Peyer's patch (tissue), 4 donors: Measurements from ENCODE around the gene SALL4. TPM values are rescaled to one million over a fixed set of nuclear protein-coding genes. Genes with fewer than 3 reads are reported as not detected.

ENCODE experiments used
- DNase-seq, 3 donors: peaks; one replicate each; pipeline ENCODE4 v3.0.0-alpha.2; 2017 to 2019
- H3K27ac ChIP-seq, 4 donors: fragments of 200-600 bp; sonication (generic); one replicate each; pipeline ENCODE4 v1.5.1; 2016 to 2019
- H3K27me3 ChIP-seq, 2 donors: fragments of 200-600 bp; sonication (generic); one replicate each; pipeline ENCODE4 v1.5.1; 2019
- H3K36me3 ChIP-seq, 3 donors: fragments of 200-600 bp; sonication (generic); one replicate each; pipeline ENCODE4 v1.5.1; 2016 to 2019
- H3K4me1 ChIP-seq, 4 donors: fragments of 200-600 bp; sonication (generic); one replicate each; pipeline ENCODE4 v1.5.1; 2016 to 2019
- H3K4me3 ChIP-seq, 4 donors: fragments of 200-600 bp; sonication (generic); 1 replicate in 3 of 4; 2 replicates in 1 of 4; pipeline ENCODE4 v1.5.1; 2016 to 2019; ENCODE audit warnings: mild to moderate bottlenecking in 1 of 4
- H3K9me3 ChIP-seq, 4 donors: fragments of 200-600 bp; sonication (generic); one replicate each; pipeline ENCODE4 v1.5.1; 2016 to 2019; ENCODE audit warnings: mild to moderate bottlenecking in 1 of 4
- CTCF ChIP-seq, 6 experiments: fragments of 450-650 bp in 4 of 6; fragments of 200-600 bp in 2 of 6; sonication (generic) in 1 of 6; IDR thresholded peaks; one replicate each; pipeline ENCODE4 v1.5.1; 2017 to 2019; ENCODE audit warnings: antibody characterized with exemption in 6 of 6, mild to moderate bottlenecking in 3 of 6, moderate library complexity in 1 of 6
- POLR2A ChIP-seq, 2 donors: fragments of 450-650 bp; IDR thresholded peaks; one replicate each; pipeline ENCODE4 v1.5.1; 2017; ENCODE audit warnings: antibody characterized with exemption in 2 of 2, mild to moderate bottlenecking in 2 of 2, moderate library complexity in 2 of 2
- total RNA-seq, 4 donors: library from RNA; depleted of rRNA; stranded (reverse); fragments of >200 nt; gene quantifications; one replicate each; pipeline ENCODE4 v1.1.0, GENCODE V29; 2016

Gene SALL4
- total RNA-seq, 4 donors from 2014 or later: 1.7 to 13.2 TPM; not detected in 2

- Histone ChIP-seq H3K4me3 (no peak overlapping the region), H3K27me3 (no peaks in the 10 kb centered on the region), H3K27ac (peak overlapping the region in 3 of 4 donors; percentile 52 to 92 (median 81)), H3K36me3 (no peaks in the 10 kb centered on the region), H3K4me1 (peaks cover 0 to 31% (median 2%) of the 10 kb centered on the region in 4 donors), H3K9me3 (no peaks in the 10 kb centered on the region)
- TF ChIP-seq POLR2A (IDR thresholded peaks at IDR 0.05) (no peak), CTCF (IDR thresholded peaks at IDR 0.05) (no peak)
- no peak for DNase-seq
These were observed 51.4 kb downstream of the SALL4 start for GRCh38 chr20:51750770-51751388.

DNA sequence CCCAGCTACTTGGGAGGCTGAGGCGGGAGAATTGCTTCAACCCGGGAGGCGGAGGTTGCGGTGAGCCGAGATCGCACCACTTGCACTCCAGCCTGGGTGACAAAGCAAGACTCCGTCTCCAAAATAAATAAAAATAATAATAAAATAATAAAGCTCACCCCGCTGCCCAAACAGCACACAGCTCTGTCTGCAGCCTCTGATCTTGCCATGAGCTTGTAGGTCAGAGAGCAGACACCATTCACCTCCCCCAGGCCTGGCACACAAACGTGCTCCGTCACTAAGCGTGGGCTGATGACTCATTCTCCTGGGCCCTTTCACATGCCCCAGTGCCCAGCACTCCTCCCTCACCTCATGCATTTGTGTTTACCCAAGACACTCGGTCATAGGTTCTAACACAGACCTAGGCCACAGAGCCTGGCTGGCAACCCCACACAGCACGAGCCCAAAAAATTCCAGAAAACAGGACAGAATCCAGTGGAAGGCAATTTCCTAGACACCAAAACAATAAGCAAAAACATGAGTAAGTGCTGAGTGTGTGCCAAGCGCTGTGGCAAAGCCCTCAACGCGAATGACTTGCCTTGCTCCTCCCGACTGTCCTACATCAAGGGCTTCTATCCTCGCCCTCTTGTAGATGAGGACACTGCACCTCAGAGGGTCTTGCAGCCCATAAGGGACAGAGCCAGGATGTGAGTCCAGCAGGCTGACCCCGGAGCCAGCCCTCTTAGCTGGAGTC, 52.1 kb downstream of the SALL4 start:
- H3K27me3 ChIP-seq: no peaks in the 10 kb centered on the region
- H3K27ac ChIP-seq: peak overlapping the region in 3 of 4 donors; percentile 52 to 92 (median 81)
- no peaks in the 10 kb centered on the region for H3K36me3 ChIP-seq
- peak in 2 of 3 donors; percentile 90 for DNase-seq
- H3K4me1 ChIP-seq: peaks cover 0 to 31% (median 2%) of the 10 kb centered on the region in 4 donors
- TF ChIP-seq POLR2A (IDR thresholded peaks at IDR 0.05) (peak in 1 of 2 donors; percentile 11), CTCF (IDR thresholded peaks at IDR 0.05) (no peak)
- no peaks in the 10 kb centered on the region for H3K9me3 ChIP-seq
- peak overlapping the region in 1 of 4 donors; percentile 7 for H3K4me3 ChIP-seq

DNA sequence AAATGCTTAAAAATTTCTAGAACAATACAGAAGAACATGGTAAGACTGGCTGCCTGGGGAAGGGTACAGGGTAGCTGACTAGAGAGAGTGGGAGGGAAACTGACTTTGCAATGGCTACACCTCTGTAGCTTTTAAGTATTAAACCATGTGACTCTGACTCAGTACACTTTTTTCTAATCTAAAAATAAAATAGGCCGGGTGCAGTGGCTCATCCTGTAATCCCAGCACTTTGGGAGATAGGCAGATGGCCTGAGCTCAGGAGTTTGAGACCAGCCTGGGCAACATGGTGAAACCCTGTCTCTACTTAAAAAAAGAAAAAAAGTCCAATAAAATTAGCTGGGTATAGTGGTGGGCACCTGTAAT, 52.7 kb downstream of the SALL4 start:
- no peaks in the 10 kb centered on the region for H3K36me3 ChIP-seq
- H3K27ac ChIP-seq: peak overlapping the region in 3 of 4 donors; percentile 52 to 92 (median 81)
- no peaks in the 10 kb centered on the region for H3K9me3 ChIP-seq
- H3K4me1 ChIP-seq: peaks cover 0 to 31% (median 2%) of the 10 kb centered on the region in 4 donors
- TF ChIP-seq POLR2A (IDR thresholded peaks at IDR 0.05): no peak
- no peak for TF ChIP-seq CTCF (IDR thresholded peaks at IDR 0.05)
- H3K4me3 ChIP-seq: peak overlapping the region in 1 of 4 donors; percentile 7
- DNase-seq: no peak
- H3K27me3 ChIP-seq: no peaks in the 10 kb centered on the region

DNA sequence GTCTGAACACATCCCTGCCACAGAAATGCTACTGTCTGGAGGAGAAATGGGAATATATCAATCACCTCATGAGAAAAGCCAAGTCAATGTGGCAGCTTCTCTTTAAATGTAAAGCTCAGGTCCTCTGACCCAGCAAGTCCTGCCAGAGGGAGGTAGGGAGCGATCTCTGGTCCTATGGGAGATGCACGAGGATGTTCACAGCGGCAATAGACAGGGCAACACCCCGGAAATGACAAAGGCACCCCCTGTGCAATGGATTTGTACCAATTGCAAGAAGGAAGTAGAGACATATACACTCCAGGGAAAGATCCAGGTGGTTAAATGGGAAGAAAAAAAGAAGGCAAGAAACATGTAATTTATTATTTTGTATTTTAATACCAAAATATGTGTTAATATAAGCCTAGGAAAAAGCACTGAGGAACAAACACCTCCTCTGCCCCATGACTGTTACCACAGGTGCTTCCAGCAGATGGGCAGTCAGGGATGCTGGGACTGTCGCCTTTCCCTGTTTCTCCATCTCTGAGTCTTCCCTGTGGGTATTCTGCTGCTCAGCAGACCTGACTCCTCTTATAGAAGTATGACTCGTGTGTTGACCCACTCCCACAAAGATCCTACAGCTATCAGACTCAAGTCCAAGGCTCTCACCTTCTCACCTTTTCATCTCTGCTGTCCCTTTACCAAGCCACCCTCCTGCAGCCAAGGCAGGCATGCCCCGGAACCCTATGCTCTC, 55.0 kb downstream of the SALL4 start:
- peak in 1 of 3 donors; percentile 58 for DNase-seq
- Histone ChIP-seq H3K9me3 (no peaks in the 10 kb centered on the region), H3K4me3 (no peak overlapping the region), H3K36me3 (no peaks in the 10 kb centered on the region), H3K27me3 (no peaks in the 10 kb centered on the region), H3K27ac (peak overlapping the region in 1 of 4 donors; percentile 48), H3K4me1 (peaks cover 0 to 43% (median 4%) of the 10 kb centered on the region in 4 donors)
- TF ChIP-seq CTCF (IDR thresholded peaks at IDR 0.05) (no peak), POLR2A (IDR thresholded peaks at IDR 0.05) (no peak)

DNA sequence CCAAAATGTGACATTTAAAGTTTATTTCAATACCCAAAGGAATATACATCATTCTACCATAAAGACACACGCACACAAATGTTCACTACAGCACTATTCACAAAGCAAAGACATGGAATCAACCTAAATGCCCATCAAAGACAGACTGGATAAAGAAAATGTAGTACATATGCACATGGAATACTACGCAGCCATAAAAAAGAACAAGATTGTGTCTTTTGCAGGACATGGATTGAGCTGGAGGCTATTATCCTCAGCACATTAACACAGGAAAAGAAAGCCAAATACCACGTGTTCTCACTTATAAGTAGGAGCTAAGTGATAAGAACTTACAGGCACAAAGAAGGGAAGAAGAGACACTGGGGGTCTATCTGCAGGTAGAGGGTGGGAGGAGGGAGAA, 56.5 kb downstream of the SALL4 start:
- no peaks in the 10 kb centered on the region for H3K36me3 ChIP-seq
- no peaks in the 10 kb centered on the region for H3K27me3 ChIP-seq
- H3K4me1 ChIP-seq: peaks cover 0 to 41% (median 4%) of the 10 kb centered on the region in 4 donors
- no peak for DNase-seq
- no peaks in the 10 kb centered on the region for H3K9me3 ChIP-seq
- no peak for TF ChIP-seq POLR2A (IDR thresholded peaks at IDR 0.05)
- no peak for TF ChIP-seq CTCF (IDR thresholded peaks at IDR 0.05)
- no peak overlapping the region for H3K4me3 ChIP-seq
- no peak overlapping the region for H3K27ac ChIP-seq
